AG09309 (cell line): Measurements from ENCODE around the gene ZNF580.

ENCODE experiments used
- DNase-seq: peaks from one replicate; pipeline ENCODE4 v3.0.0-alpha.2; 2010; ENCODE audit warnings: low read depth
- H3K4me3 ChIP-seq: 2 replicates; pipeline ENCODE4 v1.5.1; 2011; ENCODE audit warnings: mild to moderate bottlenecking, low read depth, low read length, moderate library complexity; ENCODE audit not compliant: control insufficient read depth
- CTCF ChIP-seq: IDR thresholded peaks from 2 replicates; pipeline ENCODE4 v1.5.1; 2011; ENCODE audit warnings: mild to moderate bottlenecking, low read depth, low read length, inconsistent platforms; ENCODE audit not compliant: insufficient read depth, control insufficient read depth; ENCODE audit errors: missing control alignments

Gene ZNF580

GRCh38 chr19:55619286-55619685, 21.5 kb upstream of the ZNF580 start:
- no peak overlapping the region for H3K4me3 ChIP-seq
- DNase-seq = no peak
- TF ChIP-seq CTCF = no peak

GRCh38 chr19:55620410-55621204, 20.2 kb upstream of the ZNF580 start:
- DNase-seq = no peak
- no peak overlapping the region for H3K4me3 ChIP-seq
- TF ChIP-seq CTCF = no peak

GRCh38 chr19:55621205-55621672, 19.6 kb upstream of the ZNF580 start:
- no peak overlapping the region for H3K4me3 ChIP-seq
- DNase-seq = no peak
- TF ChIP-seq CTCF = no peak

- H3K4me3 ChIP-seq = no peak overlapping the region
- DNase-seq = no peak
- TF ChIP-seq CTCF = no peak
Measured at GRCh38 chr19:55621673-55622231, 19.1 kb upstream of the ZNF580 start.

- H3K4me3 ChIP-seq = no peak overlapping the region
- DNase-seq = no peak
- no peak for TF ChIP-seq CTCF
Measured at GRCh38 chr19:55622242-55622969, 18.4 kb upstream of the ZNF580 start.

- H3K4me3 ChIP-seq = no peak overlapping the region
- no peak for DNase-seq
- TF ChIP-seq CTCF = no peak
Measured at GRCh38 chr19:55623130-55623529, 17.7 kb upstream of the ZNF580 start.
